DND-41 (cell line): ENCODE results near the gene ATP6V1B1.

Experiments used
- ATAC-seq: fragments of 200-7000 bp; cut with Tn5 transposase; 3 replicates; pipeline ENCODE4 v1.9.1; 2021; ENCODE audit warnings: low read depth; ENCODE audit not compliant: insufficient read depth
- DNase-seq: peaks from one replicate; pipeline ENCODE4 v3.0.0-alpha.2; 2020
- H2AFZ ChIP-seq: 2 replicates; pipeline ENCODE4 v1.6.0; 2012; ENCODE audit warnings: low read depth, low read length
- H3K27ac ChIP-seq: 2 replicates; pipeline ENCODE4 v1.5.1; 2012; ENCODE audit warnings: low read length, inconsistent platforms
- H3K27me3 ChIP-seq: fragments of 200-600 bp; sonication (generic); 2 replicates; pipeline ENCODE4 v1.6.0; 2012; ENCODE audit warnings: low read length, mild to moderate bottlenecking, inconsistent platforms; ENCODE audit not compliant: insufficient read depth, poor library complexity
- H3K36me3 ChIP-seq: 2 replicates; pipeline ENCODE4 v1.5.1; 2012; ENCODE audit warnings: low read length, inconsistent platforms; ENCODE audit not compliant: insufficient read depth
- H3K4me1 ChIP-seq: 2 replicates; pipeline ENCODE4 v1.5.1; 2012; ENCODE audit warnings: mild to moderate bottlenecking, low read length; ENCODE audit not compliant: insufficient read depth
- H3K4me2 ChIP-seq: 2 replicates; pipeline ENCODE4 v1.6.0; 2012; ENCODE audit warnings: mild to moderate bottlenecking, moderate library complexity, low read length, inconsistent platforms; ENCODE audit not compliant: insufficient read depth
- H3K4me3 ChIP-seq, 2 experiments: fragments of 200-600 bp in 1 of 2; shearing (Covaris generic) in 1 of 2; 2 replicates each; pipeline ENCODE4 v1.5.1; 2012 to 2016; ENCODE audit warnings: inconsistent platforms in 2 of 2, low read length in 2 of 2, mild to moderate bottlenecking in 2 of 2, low read depth in 1 of 2, moderate library complexity in 1 of 2
- H3K79me2 ChIP-seq: 2 replicates; pipeline ENCODE4 v1.6.0; 2012; ENCODE audit warnings: low read length, inconsistent platforms; ENCODE audit not compliant: insufficient read depth
- H3K9ac ChIP-seq: 2 replicates; pipeline ENCODE4 v1.6.0; 2012; ENCODE audit warnings: low read depth, mild to moderate bottlenecking, inconsistent platforms, low read length, moderate library complexity
- H3K9me3 ChIP-seq: 2 replicates; pipeline ENCODE4 v1.5.1; 2012; ENCODE audit warnings: low read length, moderate library complexity, mild to moderate bottlenecking, inconsistent platforms; ENCODE audit not compliant: insufficient read depth, severe bottlenecking
- H4K20me1 ChIP-seq: 2 replicates; pipeline ENCODE4 v1.6.0; 2012; ENCODE audit warnings: low read length; ENCODE audit not compliant: insufficient read depth
- EZH2 ChIP-seq: IDR thresholded peaks from 3 replicates; pipeline ENCODE4 v1.6.1; 2012; ENCODE audit warnings: borderline replicate concordance, low read depth, mild to moderate bottlenecking, moderate library complexity, low read length, inconsistent platforms; ENCODE audit not compliant: severe bottlenecking
- TF ChIP-seq, protein P1 (sequence below): IDR thresholded peaks from 2 replicates; pipeline ENCODE4 v1.5.1; 2012; ENCODE audit warnings: borderline replicate concordance, low read length, moderate library complexity, mild to moderate bottlenecking; ENCODE audit not compliant: poor library complexity, severe bottlenecking; ENCODE audit errors: extremely low read depth

ATP6V1B1 gene

GRCh38 chr2:70937866-70938585, 2.3 kb downstream of the ATP6V1B1 start:
- Histone ChIP-seq H3K27ac (no peak overlapping the region), H4K20me1 (0 out of 2 replicates have a peak, but pooled peaks cover 3% of the 10 kb centered on the region), H3K27me3 (no peaks in the 10 kb centered on the region), H3K4me3 (no peak overlapping the region), H3K9ac (no peak overlapping the region), H3K9me3 (no peaks in the 10 kb centered on the region), H3K4me1 (no peaks in the 10 kb centered on the region), H2AFZ (no peak overlapping the region), H3K79me2 (no peaks in the 10 kb centered on the region), H3K4me2 (no peak overlapping the region), H3K36me3 (no peaks in the 10 kb centered on the region)
- ATAC-seq (no peak), DNase-seq (no peak)
- TF ChIP-seq, protein P1, sequence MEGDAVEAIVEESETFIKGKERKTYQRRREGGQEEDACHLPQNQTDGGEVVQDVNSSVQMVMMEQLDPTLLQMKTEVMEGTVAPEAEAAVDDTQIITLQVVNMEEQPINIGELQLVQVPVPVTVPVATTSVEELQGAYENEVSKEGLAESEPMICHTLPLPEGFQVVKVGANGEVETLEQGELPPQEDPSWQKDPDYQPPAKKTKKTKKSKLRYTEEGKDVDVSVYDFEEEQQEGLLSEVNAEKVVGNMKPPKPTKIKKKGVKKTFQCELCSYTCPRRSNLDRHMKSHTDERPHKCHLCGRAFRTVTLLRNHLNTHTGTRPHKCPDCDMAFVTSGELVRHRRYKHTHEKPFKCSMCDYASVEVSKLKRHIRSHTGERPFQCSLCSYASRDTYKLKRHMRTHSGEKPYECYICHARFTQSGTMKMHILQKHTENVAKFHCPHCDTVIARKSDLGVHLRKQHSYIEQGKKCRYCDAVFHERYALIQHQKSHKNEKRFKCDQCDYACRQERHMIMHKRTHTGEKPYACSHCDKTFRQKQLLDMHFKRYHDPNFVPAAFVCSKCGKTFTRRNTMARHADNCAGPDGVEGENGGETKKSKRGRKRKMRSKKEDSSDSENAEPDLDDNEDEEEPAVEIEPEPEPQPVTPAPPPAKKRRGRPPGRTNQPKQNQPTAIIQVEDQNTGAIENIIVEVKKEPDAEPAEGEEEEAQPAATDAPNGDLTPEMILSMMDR = no peak
- TF ChIP-seq EZH2 = no peak

GRCh38 chr2:70938586-70938950, 2.9 kb downstream of the ATP6V1B1 start:
- no peak overlapping the region for H3K4me2 ChIP-seq
- no peaks in the 10 kb centered on the region for H3K4me1 ChIP-seq
- no peaks in the 10 kb centered on the region for H3K36me3 ChIP-seq
- no peaks in the 10 kb centered on the region for H3K27me3 ChIP-seq
- 0 out of 2 replicates have a peak, but pooled peaks cover 3% of the 10 kb centered on the region for H4K20me1 ChIP-seq
- H3K27ac ChIP-seq = no peak overlapping the region
- H3K9ac ChIP-seq = no peak overlapping the region
- no peak for TF ChIP-seq EZH2
- TF ChIP-seq, protein P1 = no peak
- H3K9me3 ChIP-seq = no peaks in the 10 kb centered on the region
- no peak overlapping the region for H2AFZ ChIP-seq
- no peak overlapping the region for H3K4me3 ChIP-seq
- no peaks in the 10 kb centered on the region for H3K79me2 ChIP-seq
- DNase-seq (no peak), ATAC-seq (no peak)

DNA sequence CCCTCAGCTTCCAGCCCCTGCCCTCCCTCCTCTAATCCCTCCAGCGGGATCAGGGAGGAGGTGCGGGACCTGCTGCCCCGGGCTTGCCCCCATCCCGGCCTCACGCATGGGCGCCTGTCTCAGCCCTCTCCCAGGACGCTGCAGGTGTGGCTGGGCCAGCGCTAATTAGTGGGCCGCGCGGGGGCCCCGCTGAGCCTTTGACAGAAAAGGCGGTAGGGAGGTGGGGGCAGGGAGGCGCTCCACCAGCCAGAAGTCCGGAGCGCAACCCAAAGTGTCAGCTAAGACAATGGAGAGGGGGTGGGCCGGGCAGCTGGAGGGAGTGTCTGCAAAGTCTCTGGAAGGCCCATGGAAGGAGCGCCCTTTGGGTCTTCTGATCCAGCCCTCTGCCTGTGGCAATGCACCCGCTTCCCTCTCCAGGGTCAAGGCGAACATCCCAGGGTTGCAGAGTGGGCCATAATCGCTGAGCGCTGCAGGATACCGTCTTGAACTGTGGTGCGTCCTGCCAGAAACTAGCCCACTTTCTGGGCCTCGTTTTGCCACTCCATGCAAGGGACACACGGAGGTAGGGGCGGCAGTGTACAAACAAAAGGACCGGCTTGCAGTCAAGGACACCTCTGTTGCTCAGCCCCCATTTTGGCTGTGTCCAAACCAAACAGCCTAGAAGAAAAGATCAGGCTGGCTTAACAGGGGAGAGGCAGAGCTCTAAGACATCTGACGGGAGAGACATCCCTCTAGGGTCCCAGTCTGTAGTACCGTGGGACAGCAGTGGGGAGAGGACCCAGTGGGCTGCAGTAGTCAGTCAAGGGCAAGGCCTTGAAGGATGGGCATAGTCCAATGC, 3.5 kb downstream of the ATP6V1B1 start:
- Histone ChIP-seq H3K79me2 (no peaks in the 10 kb centered on the region), H3K27me3 (no peaks in the 10 kb centered on the region), H3K9me3 (no peaks in the 10 kb centered on the region), H3K9ac (no peak overlapping the region), H4K20me1 (0 out of 2 replicates have a peak, but pooled peaks cover 3% of the 10 kb centered on the region), H3K27ac (no peak overlapping the region), H3K4me1 (no peaks in the 10 kb centered on the region), H3K36me3 (no peaks in the 10 kb centered on the region), H2AFZ (no peak overlapping the region), H3K4me3 (no peak overlapping the region), H3K4me2 (no peak overlapping the region)
- TF ChIP-seq EZH2 = no peak
- TF ChIP-seq, protein P1 = no peak
- ATAC-seq = no peak
- DNase-seq = no peak
